ENCODE measurements around the gene MLLT10.

The MLLT10 gene

DNA sequence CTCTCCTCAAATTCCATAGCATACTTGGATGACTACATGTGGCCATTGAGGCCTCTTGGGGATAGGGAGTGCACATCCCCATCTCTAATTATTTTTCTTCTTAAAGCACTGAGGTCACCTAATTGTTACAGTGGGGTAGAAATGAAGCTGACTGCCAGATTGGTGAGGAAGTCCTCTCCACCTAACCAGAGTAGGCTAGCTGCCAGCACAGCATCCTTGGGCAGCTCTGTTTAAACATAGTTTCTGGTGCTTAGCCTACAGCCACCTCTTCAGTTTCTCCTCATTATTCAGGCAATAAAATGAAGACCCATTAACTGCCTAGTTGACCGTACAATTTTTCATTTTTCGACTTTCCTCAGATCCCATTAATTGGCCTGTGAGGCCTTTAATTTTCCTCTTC is 104.6 kb downstream of the MLLT10 start (continued):
- TF ChIP-seq TSHZ2 (CRISPR knock-in tag; IDR thresholded peaks at IDR 0.05), result no peak
- TF ChIP-seq, protein P1, sequence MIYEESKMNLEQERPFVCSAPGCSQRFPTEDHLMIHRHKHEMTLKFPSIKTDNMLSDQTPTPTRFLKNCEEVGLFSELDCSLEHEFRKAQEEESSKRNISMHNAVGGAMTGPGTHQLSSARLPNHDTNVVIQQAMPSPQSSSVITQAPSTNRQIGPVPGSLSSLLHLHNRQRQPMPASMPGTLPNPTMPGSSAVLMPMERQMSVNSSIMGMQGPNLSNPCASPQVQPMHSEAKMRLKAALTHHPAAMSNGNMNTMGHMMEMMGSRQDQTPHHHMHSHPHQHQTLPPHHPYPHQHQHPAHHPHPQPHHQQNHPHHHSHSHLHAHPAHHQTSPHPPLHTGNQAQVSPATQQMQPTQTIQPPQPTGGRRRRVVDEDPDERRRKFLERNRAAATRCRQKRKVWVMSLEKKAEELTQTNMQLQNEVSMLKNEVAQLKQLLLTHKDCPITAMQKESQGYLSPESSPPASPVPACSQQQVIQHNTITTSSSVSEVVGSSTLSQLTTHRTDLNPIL (CRISPR knock-in tag; IDR thresholded peaks at IDR 0.05; ENCODE audit: low read depth), result no peak
- TF ChIP-seq PPARA (CRISPR knock-in tag; IDR thresholded peaks at IDR 0.05; ENCODE audit: borderline replicate concordance), result no peak
- no peak for TF ChIP-seq ZNF565 (CRISPR knock-in tag; conservative IDR thresholded peaks at IDR 0.05; ENCODE audit: low read depth)
- TF ChIP-seq ARNTL (CRISPR knock-in tag; IDR thresholded peaks at IDR 0.05; ENCODE audit: borderline replicate concordance, low read depth), result no peak
- TF ChIP-seq ISL1 (CRISPR knock-in tag; IDR thresholded peaks at IDR 0.05), result no peak

- ATAC-seq, result no peak
Observed at GRCh38 chr10:21648040-21648439, 114.0 kb downstream of the MLLT10 start.

DNA sequence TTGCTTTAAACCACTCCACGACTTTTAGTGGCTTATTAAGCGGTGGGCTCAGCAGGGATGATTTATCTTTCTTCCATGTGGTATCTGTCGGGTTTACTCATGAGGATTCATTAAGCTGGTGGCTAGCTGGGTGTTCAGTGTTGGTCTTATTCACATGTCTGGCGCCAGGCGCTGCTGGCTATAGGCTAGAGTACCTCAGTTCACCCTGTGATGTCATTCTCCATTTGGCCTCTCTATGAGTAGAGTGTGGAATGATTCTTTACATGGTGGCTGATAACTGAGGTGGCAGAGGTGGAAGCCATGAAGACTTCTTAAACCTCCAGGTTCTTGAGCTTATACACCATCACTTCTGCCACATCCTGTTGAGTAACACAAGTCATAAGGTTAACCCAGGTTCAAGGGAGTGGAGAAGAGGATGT is 115.4 kb downstream of the MLLT10 start:
- no peak for ATAC-seq
- TF ChIP-seq ZFP30 (CRISPR knock-in tag; IDR thresholded peaks at IDR 0.05), result no peak
- no peak for TF ChIP-seq ZNF70 (CRISPR knock-in tag; IDR thresholded peaks at IDR 0.05)
- no peak for TF ChIP-seq ESRRG (CRISPR knock-in tag; IDR thresholded peaks at IDR 0.05)
- no peak for TF ChIP-seq ISL1 (CRISPR knock-in tag; IDR thresholded peaks at IDR 0.05)
- TF ChIP-seq, protein P1 (CRISPR knock-in tag; IDR thresholded peaks at IDR 0.05; ENCODE audit: low read depth), result no peak
- no peak for TF ChIP-seq TCF4 (CRISPR knock-in tag; IDR thresholded peaks at IDR 0.05; ENCODE audit: borderline replicate concordance)
- no peak for TF ChIP-seq ZNF8 (CRISPR knock-in tag; IDR thresholded peaks at IDR 0.05)
- TF ChIP-seq ZC3H10 (CRISPR knock-in tag; IDR thresholded peaks at IDR 0.05), result no peak

More at GRCh38 chr10:21648040-21648439, 114.0 kb downstream of the MLLT10 start:
- TF ChIP-seq TCF4 (CRISPR knock-in tag; IDR thresholded peaks at IDR 0.05; ENCODE audit: borderline replicate concordance) (0 out of 2 replicates have a peak, but pooled peaks have one; percentile 44), BACH2 (CRISPR knock-in tag; IDR thresholded peaks at IDR 0.05; ENCODE audit: borderline replicate concordance) (no peak), PPARA (CRISPR knock-in tag; IDR thresholded peaks at IDR 0.05; ENCODE audit: borderline replicate concordance) (no peak), ZFP3 (CRISPR knock-in tag; IDR thresholded peaks at IDR 0.05) (no peak), ARNTL (CRISPR knock-in tag; IDR thresholded peaks at IDR 0.05; ENCODE audit: borderline replicate concordance, low read depth) (no peak), ESRRG (CRISPR knock-in tag; IDR thresholded peaks at IDR 0.05) (no peak), ZC3H10 (CRISPR knock-in tag; IDR thresholded peaks at IDR 0.05) (no peak)

DNA sequence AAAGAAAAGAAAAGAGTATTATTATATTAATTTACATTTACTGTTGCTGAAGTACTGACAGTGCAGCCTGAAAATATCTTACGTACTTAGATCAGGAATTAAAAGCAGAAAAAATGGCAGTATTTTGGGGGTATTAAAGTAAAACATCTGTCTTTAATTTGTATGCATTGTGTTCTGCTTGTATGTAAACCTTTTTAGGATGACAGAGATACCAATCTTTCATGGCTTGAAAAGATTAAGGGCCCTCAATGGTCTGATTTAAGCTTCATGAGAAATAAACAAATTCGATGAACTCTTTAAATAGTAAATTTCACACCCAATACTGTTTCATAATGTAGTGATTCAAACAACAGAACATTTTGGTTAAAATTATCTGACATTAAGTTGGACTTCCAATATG is 116.3 kb downstream of the MLLT10 start:
- no peak for ATAC-seq
- TF ChIP-seq BACH2 (CRISPR knock-in tag; IDR thresholded peaks at IDR 0.05; ENCODE audit: borderline replicate concordance) (no peak), TCF4 (CRISPR knock-in tag; IDR thresholded peaks at IDR 0.05; ENCODE audit: borderline replicate concordance) (peak; percentile 80), CSRNP3 (CRISPR knock-in tag; IDR thresholded peaks at IDR 0.05) (no peak)

DNA sequence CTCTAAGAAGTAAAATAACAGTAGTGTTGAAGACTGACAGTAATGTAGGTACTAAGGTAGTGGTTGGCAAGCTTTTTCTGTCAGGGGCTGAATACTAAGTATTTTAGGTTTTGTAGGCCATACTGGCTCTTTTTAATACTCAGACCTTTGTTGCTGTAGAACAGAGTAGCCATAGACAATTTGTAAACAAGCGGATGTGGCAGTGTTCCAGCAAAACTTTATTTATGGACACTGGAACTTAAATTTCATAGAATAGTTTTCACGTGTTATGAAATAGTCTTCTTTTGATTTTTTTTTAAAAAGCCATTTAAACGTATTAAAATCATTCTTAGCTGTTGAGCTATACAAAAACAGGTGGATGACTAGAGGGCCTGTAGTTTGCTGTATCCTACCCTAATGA is 121.2 kb downstream of the MLLT10 start:
- ATAC-seq, result no peak
- TF ChIP-seq ZNF70 (CRISPR knock-in tag; IDR thresholded peaks at IDR 0.05), result no peak
- no peak for TF ChIP-seq GLIS3 (CRISPR knock-in tag; IDR thresholded peaks at IDR 0.05)
- no peak for TF ChIP-seq CSDC2 (CRISPR knock-in tag; IDR thresholded peaks at IDR 0.05)
- TF ChIP-seq, protein P1 (CRISPR knock-in tag; IDR thresholded peaks at IDR 0.05; ENCODE audit: low read depth), result no peak
- TF ChIP-seq ZNF8 (CRISPR knock-in tag; IDR thresholded peaks at IDR 0.05), result no peak
- TF ChIP-seq ZFP3 (CRISPR knock-in tag; IDR thresholded peaks at IDR 0.05), result no peak
- no peak for TF ChIP-seq TCF4 (CRISPR knock-in tag; IDR thresholded peaks at IDR 0.05; ENCODE audit: borderline replicate concordance)
- TF ChIP-seq ZC3H10 (CRISPR knock-in tag; IDR thresholded peaks at IDR 0.05), result no peak
- TF ChIP-seq RARB (CRISPR knock-in tag; IDR thresholded peaks at IDR 0.05), result no peak
- TF ChIP-seq BACH2 (CRISPR knock-in tag; IDR thresholded peaks at IDR 0.05; ENCODE audit: borderline replicate concordance), result no peak
- TF ChIP-seq CSRNP3 (CRISPR knock-in tag; IDR thresholded peaks at IDR 0.05), result no peak
- TF ChIP-seq ESRRG (CRISPR knock-in tag; IDR thresholded peaks at IDR 0.05), result no peak
- TF ChIP-seq PATZ1 (CRISPR knock-in tag; IDR thresholded peaks at IDR 0.05; ENCODE audit: borderline replicate concordance), result no peak
